HepG2 (cell line): ENCODE data around the gene PLXNA1. TPM values are rescaled to one million over a fixed set of nuclear protein-coding genes. Genes with fewer than 3 reads are reported as not detected.
A peak's percentile ranks its signal among the peaks of the same experiment; 100 is the strongest.

Experiments used
- ATF4 ChIP-seq, 2 experiments: fragments of 450-650 bp in 1 of 2; sonication (generic) in 1 of 2; formaldehyde crosslinking; IDR thresholded peaks; 2 replicates each; pipeline versions ENCODE4 v1.5.0 to v1.8.0; 2020 to 2022; ENCODE audit warnings: mild to moderate bottlenecking in 1 of 2, missing genetic modification reagents in 1 of 2
- ATF7-NPFF ChIP-seq: sonication (generic); formaldehyde crosslinking; IDR thresholded peaks from 2 replicates; pipeline ENCODE4 v1.8.1; 2023; ENCODE audit warnings: mild to moderate bottlenecking, low read depth, missing genetic modification reagents, moderate library complexity
- JUN ChIP-seq: sonication (generic); formaldehyde crosslinking; IDR thresholded peaks from 2 replicates; pipeline ENCODE4 v1.4.0; 2020; ENCODE audit warnings: mild to moderate bottlenecking, missing genetic modification reagents
- MAF1 ChIP-seq: sonication (generic); formaldehyde crosslinking; IDR thresholded peaks from 2 replicates; pipeline ENCODE4 v1.5.0; 2020; ENCODE audit warnings: missing genetic modification reagents, borderline replicate concordance
- SMARCE1 ChIP-seq: fragments of 450-650 bp; IDR thresholded peaks from 2 replicates; pipeline ENCODE4 v1.6.1; 2017; ENCODE audit warnings: borderline replicate concordance
- SNAPC2 ChIP-seq: sonication (generic); formaldehyde crosslinking; IDR thresholded peaks from 2 replicates; pipeline ENCODE4 v1.8.1; 2022; ENCODE audit warnings: mild to moderate bottlenecking, missing genetic modification reagents
- SOX13 ChIP-seq, 3 experiments: fragments of 450-650 bp in 1 of 3; sonication (generic) in 1 of 3; formaldehyde crosslinking in 1 of 3; IDR thresholded peaks in 2 of 3; conservative IDR thresholded peaks in 1 of 3; 2 replicates each; pipeline versions ENCODE4 v1.5.0 to v1.6.1; 2016 to 2020; ENCODE audit warnings: antibody characterized with exemption in 1 of 3, mild to moderate bottlenecking in 1 of 3, missing compliant biosample characterization in 1 of 3, missing genetic modification reagents in 1 of 3, moderate library complexity in 1 of 3
- TCF12 ChIP-seq, 2 experiments: fragments of 450-650 bp in 1 of 2; sonication (generic) in 1 of 2; formaldehyde crosslinking in 1 of 2; IDR thresholded peaks; 2 replicates each; pipeline versions ENCODE4 v1.6.1 to v1.8.0; 2017 to 2022; ENCODE audit warnings: antibody characterized with exemption in 1 of 2, mild to moderate bottlenecking in 1 of 2, missing genetic modification reagents in 1 of 2, moderate library complexity in 1 of 2
- TIGD3 ChIP-seq: sonication (generic); formaldehyde crosslinking; IDR thresholded peaks from 2 replicates; pipeline ENCODE4 v1.5.1; 2020; ENCODE audit warnings: mild to moderate bottlenecking, missing genetic modification reagents, borderline replicate concordance
- ZBTB44 ChIP-seq: sonication (generic); formaldehyde crosslinking; IDR thresholded peaks from 2 replicates; pipeline ENCODE4 v1.4.0; 2020; ENCODE audit warnings: missing genetic modification reagents
- ZBTB7B ChIP-seq: sonication (generic); formaldehyde crosslinking; IDR thresholded peaks from 2 replicates; pipeline ENCODE4 v1.4.0; 2020; ENCODE audit warnings: missing genetic modification reagents
- ZMYM2 ChIP-seq: sonication (generic); formaldehyde crosslinking; IDR thresholded peaks from 2 replicates; pipeline ENCODE4 v1.8.0; 2022; ENCODE audit warnings: mild to moderate bottlenecking, missing genetic modification reagents
- ZNF234 ChIP-seq: sonication (generic); formaldehyde crosslinking; conservative IDR thresholded peaks from 2 replicates; pipeline ENCODE4 v1.5.1; 2020; ENCODE audit warnings: mild to moderate bottlenecking, missing genetic modification reagents
- ZNF326 ChIP-seq: sonication (generic); formaldehyde crosslinking; IDR thresholded peaks from 2 replicates; pipeline ENCODE4 v1.4.0; 2020; ENCODE audit warnings: missing genetic modification reagents, borderline replicate concordance
- ZNF382 ChIP-seq: sonication (generic); formaldehyde crosslinking; IDR thresholded peaks from 2 replicates; pipeline ENCODE4 v1.5.0; 2020; ENCODE audit warnings: missing genetic modification reagents, mild to moderate bottlenecking, borderline replicate concordance
- ZNF414 ChIP-seq: sonication (generic); formaldehyde crosslinking; IDR thresholded peaks from 2 replicates; pipeline ENCODE4 v1.5.0; 2020; ENCODE audit warnings: missing genetic modification reagents
- ZNF446 ChIP-seq: sonication (generic); formaldehyde crosslinking; IDR thresholded peaks from 2 replicates; pipeline ENCODE4 v1.5.0; 2020; ENCODE audit warnings: mild to moderate bottlenecking, missing genetic modification reagents
- ZNF468 ChIP-seq: sonication (generic); formaldehyde crosslinking; IDR thresholded peaks from 2 replicates; pipeline ENCODE4 v1.8.0; 2022; ENCODE audit warnings: mild to moderate bottlenecking, moderate library complexity, missing genetic modification reagents
- ZNF597 ChIP-seq: sonication (generic); formaldehyde crosslinking; IDR thresholded peaks from 2 replicates; pipeline ENCODE4 v1.5.0; 2020; ENCODE audit warnings: missing genetic modification reagents
- ZNF614 ChIP-seq: IDR thresholded peaks from 2 replicates; pipeline ENCODE4 v1.6.1; 2018; ENCODE audit warnings: missing biosample characterization, missing genetic modification reagents, inconsistent platforms, borderline replicate concordance
- ZNF616 ChIP-seq: sonication (generic); formaldehyde crosslinking; IDR thresholded peaks from 2 replicates; pipeline ENCODE4 v1.5.0; 2020; ENCODE audit warnings: low read depth, mild to moderate bottlenecking, missing genetic modification reagents
- ZNF782 ChIP-seq: sonication (generic); formaldehyde crosslinking; IDR thresholded peaks from 2 replicates; pipeline ENCODE4 v1.4.0; 2020; ENCODE audit warnings: missing genetic modification reagents, mild to moderate bottlenecking, borderline replicate concordance
- ZSCAN29 ChIP-seq: sonication (generic); formaldehyde crosslinking; conservative IDR thresholded peaks from 2 replicates; pipeline ENCODE4 v1.4.0; 2020; ENCODE audit warnings: mild to moderate bottlenecking, missing genetic modification reagents
- polyA plus RNA-seq, 8 experiments: library from polyadenylated mRNA; depleted of rRNA in 3 of 8; stranded (reverse) in 7 of 8; unstranded in 1 of 8; fragments of >200 nt; fragmentation: Illumina TruSeq in 4 of 8; extraction: Trizol in 4 of 8; gene quantifications; 2 replicates each; pipeline versions ENCODE4 v1.2.1 to v1.2.3, GENCODE V29; 2011 to 2016; ENCODE audit warnings: low read depth in 4 of 8, missing spikeins in 1 of 8, mixed read lengths in 1 of 8; ENCODE audit not compliant: insufficient read depth in 1 of 8
- total RNA-seq, 5 experiments: library from RNA; depleted of rRNA; stranded (reverse); fragments of >200 nt; fragmentation: Illumina TruSeq; extraction: Trizol; gene quantifications; 2 replicates each; pipeline ENCODE4 v1.2.3, GENCODE V29; 2016; ENCODE audit warnings: low read depth in 1 of 5

The PLXNA1 gene
- total and polyA plus RNA-seq, 2 of the 13 experiments (the other 11 are each of a cell fraction or from before 2014, with no cell fraction given), result 16.6 to 18.2 TPM

- TF ChIP-seq ZNF468 (CRISPR knock-in tag), result no peak
- no peak for TF ChIP-seq ZBTB44 (CRISPR knock-in tag)
- TF ChIP-seq ZNF782 (CRISPR knock-in tag), result peak; percentile 78; the same call in 1 of the 2 replicates
- TF ChIP-seq ZNF614 (CRISPR knock-in tag), result no peak
- no peak for TF ChIP-seq JUN (CRISPR knock-in tag)
- TF ChIP-seq ATF4 (CRISPR knock-in tag; IDR thresholded peaks at IDR 0.05), result no peak
- no peak for TF ChIP-seq SMARCE1
- TF ChIP-seq MAF1 (CRISPR knock-in tag), result no peak; the same call in 1 of the 2 replicates
- TF ChIP-seq ZSCAN29 (CRISPR knock-in tag), result no peak
- TF ChIP-seq ZNF597 (CRISPR knock-in tag), result no peak
- peak; percentile 66; the same call in 1 of the 2 replicates for TF ChIP-seq ATF7-NPFF (CRISPR knock-in tag)
- no peak for TF ChIP-seq SOX13 (IDR thresholded peaks at IDR 0.05)
- no peak for TF ChIP-seq SOX13 (CRISPR knock-in tag; conservative IDR thresholded peaks at IDR 0.05 in 1 of 2, IDR thresholded peaks at IDR 0.05 in 1 of 2)
- TF ChIP-seq TCF12 (IDR thresholded peaks at IDR 0.05), result no peak
- 0 out of 2 replicates have a peak, but pooled peaks have one; percentile 54 for TF ChIP-seq TCF12 (CRISPR knock-in tag; IDR thresholded peaks at IDR 0.05)
- TF ChIP-seq SNAPC2, result no peak
- no peak for TF ChIP-seq ZNF234 (CRISPR knock-in tag)
- no peak for TF ChIP-seq ZNF446 (CRISPR knock-in tag)
- TF ChIP-seq TIGD3 (CRISPR knock-in tag), result no peak
- no peak for TF ChIP-seq ZNF326 (CRISPR knock-in tag)
- TF ChIP-seq ZNF382 (CRISPR knock-in tag), result no peak
- peak; percentile 98 for TF ChIP-seq ZMYM2 (CRISPR knock-in tag)
- no peak for TF ChIP-seq ZNF414
- peak; percentile 95 for TF ChIP-seq ZBTB7B
- TF ChIP-seq ZNF616, result peak; percentile 49; the same call in 1 of the 2 replicates
These were observed at the start of gene PLXNA1 (continued) for GRCh38 chr3:126982471-126983175.
